ENCODE measurements around the gene TCF3. TPM values are rescaled to one million over a fixed set of nuclear protein-coding genes. Genes with fewer than 3 reads are reported as not detected.

TCF3 gene
- total and polyA plus RNA-seq, 2 of the 8 experiments (the other 6 are each of a cell fraction or from before 2014, with no cell fraction given), result 241 to 348 TPM

- no peak for TF ChIP-seq NANOG (IDR thresholded peaks at IDR 0.05; ENCODE audit: insufficient read depth, low read depth, low read length, poor library complexity, severe bottlenecking)
- TF ChIP-seq TAF7 (optimal IDR thresholded peaks at IDR 0.05; ENCODE audit: borderline replicate concordance, low read depth, low read length), result no peak
- TF ChIP-seq SAP30 (IDR thresholded peaks at IDR 0.05; ENCODE audit: insufficient read depth, insufficient replicate concordance, low read length), result no peak
- TF ChIP-seq CEBPB (IDR thresholded peaks at IDR 0.05; ENCODE audit: low read depth, low read length), result no peak
- TF ChIP-seq POLR2AphosphoS5 (IDR thresholded peaks at IDR 0.05; ENCODE audit: low read depth, low read length), result no peak
- no peak for TF ChIP-seq GTF2F1 (IDR thresholded peaks at IDR 0.05; ENCODE audit: borderline replicate concordance, low read depth, low read length)
- TF ChIP-seq SP4 (IDR thresholded peaks at IDR 0.05; ENCODE audit: low read length), result no peak
Observed at GRCh38 chr19:1613808-1614570, 38.4 kb downstream of the TCF3 start (continued).

All from H1 (cell line).